Stomach (tissue), 19 donors: ENCODE data around the gene CDH19. TPM values are rescaled to one million over a fixed set of nuclear protein-coding genes. Genes with fewer than 3 reads are reported as not detected.

ENCODE experiments used
- DNase-seq, 2 donors: peaks; one replicate each; pipeline versions ENCODE4 v3.0.0 to v3.0.0-alpha.2; 2013 to 2019
- H3K27ac ChIP-seq, 5 donors: fragments of 200-600 bp in 4 of 5; sonication (generic) in 4 of 5; one replicate each; pipeline ENCODE4 v1.5.1; 2013 to 2019; ENCODE audit warnings: mild to moderate bottlenecking in 1 of 5, moderate library complexity in 1 of 5
- H3K27me3 ChIP-seq, 3 donors: fragments of 200-600 bp; sonication (generic); one replicate each; pipeline ENCODE4 v1.5.1; 2017 to 2019; ENCODE audit warnings: mixed run types in 1 of 3
- H3K36me3 ChIP-seq, 4 donors: fragments of 200-600 bp; sonication (generic); 1 replicate in 3 of 4; 2 replicates in 1 of 4; pipeline ENCODE4 v1.5.1; 2016 to 2019
- H3K4me1 ChIP-seq, 4 donors: fragments of 200-600 bp; sonication (generic); one replicate each; pipeline ENCODE4 v1.5.1; 2016 to 2019
- H3K4me3 ChIP-seq, 4 donors: fragments of 200-600 bp; sonication (generic) in 3 of 4; one replicate each; pipeline ENCODE4 v1.5.1; 2016 to 2019; ENCODE audit warnings: mild to moderate bottlenecking in 1 of 4
- H3K9me3 ChIP-seq, 4 donors: fragments of 200-600 bp; sonication (generic); one replicate each; pipeline ENCODE4 v1.5.1; 2016 to 2019
- CTCF ChIP-seq, 7 experiments: fragments of 450-650 bp in 4 of 7; fragments of 200-600 bp in 3 of 7; sonication (generic) in 3 of 7; IDR thresholded peaks; one replicate each; pipeline ENCODE4 v1.5.1; 2016 to 2019; ENCODE audit warnings: antibody characterized with exemption in 7 of 7, control low read depth in 2 of 7, mild to moderate bottlenecking in 1 of 7
- EP300 ChIP-seq: sonication (generic); formaldehyde crosslinking; IDR thresholded peaks from one replicate; pipeline ENCODE4 v1.6.1; 2017; ENCODE audit warnings: antibody characterized with exemption
- POLR2A ChIP-seq, 4 donors: fragments of 450-650 bp; IDR thresholded peaks; one replicate each; pipeline ENCODE4 v1.6.1; 2016; ENCODE audit warnings: antibody characterized with exemption in 4 of 4, control low read depth in 2 of 4, mild to moderate bottlenecking in 1 of 4, moderate library complexity in 1 of 4
- POLR2AphosphoS5 ChIP-seq, 3 donors: sonication (generic); formaldehyde crosslinking; IDR thresholded peaks; one replicate each; pipeline ENCODE4 v1.6.1; 2016; ENCODE audit warnings: antibody characterized with exemption in 3 of 3
- WGBS, 5 donors: extraction: QIAGEN DNeasy Blood & Tissue Kit in 3 of 5; methylation state at CpG; one replicate each; pipeline versions ENCODE4 v1.1.5 to v1.1.7; 2013 to 2018; 5-methylcytosine and 5-hydroxymethylcytosine counted together
- intact Hi-C: fragments of 100-400 bp; cut with DNase I; formaldehyde crosslinking; loops from one replicate; pipeline ENCODE4 v1.15.1; 2023; ENCODE audit warnings: low total_unique reads
- long read RNA-seq, 10 donors: transcript quantifications; one replicate each; lab custom pipeline, GENCODE V29; 2026
- polyA plus RNA-seq, 3 donors: library from polyadenylated mRNA; stranded (reverse); fragments of 200-250 nt; gene quantifications; one replicate each; pipeline ENCODE4 v1.2.3, GENCODE V29; 2013
- total RNA-seq, 5 donors: library from RNA; depleted of rRNA; stranded (reverse); fragments of >200 nt; gene quantifications; one replicate each; pipeline versions ENCODE4 v1.1.0 to v1.2.3, GENCODE V29; 2014 to 2016
- donor health status: healthy with polysubstance abuse.
- donor health status: Bipolar disorder and iron deficiency.
- donor health status: healthy.

Gene CDH19, protein sequence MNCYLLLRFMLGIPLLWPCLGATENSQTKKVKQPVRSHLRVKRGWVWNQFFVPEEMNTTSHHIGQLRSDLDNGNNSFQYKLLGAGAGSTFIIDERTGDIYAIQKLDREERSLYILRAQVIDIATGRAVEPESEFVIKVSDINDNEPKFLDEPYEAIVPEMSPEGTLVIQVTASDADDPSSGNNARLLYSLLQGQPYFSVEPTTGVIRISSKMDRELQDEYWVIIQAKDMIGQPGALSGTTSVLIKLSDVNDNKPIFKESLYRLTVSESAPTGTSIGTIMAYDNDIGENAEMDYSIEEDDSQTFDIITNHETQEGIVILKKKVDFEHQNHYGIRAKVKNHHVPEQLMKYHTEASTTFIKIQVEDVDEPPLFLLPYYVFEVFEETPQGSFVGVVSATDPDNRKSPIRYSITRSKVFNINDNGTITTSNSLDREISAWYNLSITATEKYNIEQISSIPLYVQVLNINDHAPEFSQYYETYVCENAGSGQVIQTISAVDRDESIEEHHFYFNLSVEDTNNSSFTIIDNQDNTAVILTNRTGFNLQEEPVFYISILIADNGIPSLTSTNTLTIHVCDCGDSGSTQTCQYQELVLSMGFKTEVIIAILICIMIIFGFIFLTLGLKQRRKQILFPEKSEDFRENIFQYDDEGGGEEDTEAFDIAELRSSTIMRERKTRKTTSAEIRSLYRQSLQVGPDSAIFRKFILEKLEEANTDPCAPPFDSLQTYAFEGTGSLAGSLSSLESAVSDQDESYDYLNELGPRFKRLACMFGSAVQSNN
- total RNA-seq (10 to 100 TPM in 4 of 5 donors, 1 to 10 TPM in 1; 2.9 to 52.5 (median 15.5) TPM), polyA plus RNA-seq (1 to 10 TPM in 1 of 3 donors, under 1 TPM in 2; 0.92 to 2.6 (median 0.93) TPM)
- long read RNA-seq, donor 1, result 0 reads
- long read RNA-seq, donor 2, result 0 reads
- long read RNA-seq, donor 3, result 0 reads
- long read RNA-seq, donor 4, result 0 reads
- long read RNA-seq, donor 5, full-length matches to known transcripts, result 1 of 1 reads
- long read RNA-seq, donor 5, partial matches to known transcripts, result 0 of 1 reads
- long read RNA-seq, donor 5, other reads (novel, unspliced or antisense), result 0 of 1 reads
- long read RNA-seq, donor 6, result 0 reads
- long read RNA-seq, donor 7, full-length matches to known transcripts, result 1 of 1 reads
- long read RNA-seq, donor 7, partial matches to known transcripts, result 0 of 1 reads
- long read RNA-seq, donor 7, other reads (novel, unspliced or antisense), result 0 of 1 reads
- long read RNA-seq, donor 8, result 0 reads
- long read RNA-seq, donor 9, result 0 reads
- long read RNA-seq, donor 10, result 0 reads

DNA sequence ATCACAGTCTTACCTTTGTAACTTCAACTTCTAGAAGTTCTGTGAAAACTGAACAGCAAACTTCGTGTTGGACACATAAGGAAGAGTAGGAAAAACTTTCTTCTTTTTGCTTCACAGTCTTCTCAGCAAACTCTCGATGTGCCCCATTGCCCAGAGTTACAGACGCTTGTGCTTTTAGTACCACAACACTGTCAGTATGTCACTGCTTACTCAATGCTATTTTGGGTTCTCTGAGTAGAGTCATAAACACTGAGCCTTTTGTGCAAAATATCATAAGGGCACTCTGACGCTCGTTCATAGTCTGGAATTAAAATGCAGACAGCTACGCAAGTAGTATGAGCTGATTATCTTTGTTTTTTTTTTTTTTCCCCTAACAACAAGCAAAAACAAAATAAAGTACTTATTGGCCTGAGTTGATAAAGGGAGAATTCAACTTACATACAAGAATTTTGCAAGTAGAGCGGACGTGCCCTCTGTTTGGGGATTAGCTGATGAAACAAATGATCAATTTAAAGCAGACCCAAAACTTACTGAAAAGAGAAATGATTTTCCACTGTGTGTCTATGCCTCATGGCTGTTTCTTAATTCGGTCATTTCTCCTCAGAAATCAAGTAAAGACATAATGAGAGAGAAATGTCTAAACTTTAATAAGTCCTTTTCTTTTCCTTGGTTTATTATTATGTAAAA, at the start of gene CDH19:
Gene CDH19, minus strand, starts transcription at position 150 of the 687 bp plus-strand sequence. CDS start 31,886 bp downstream, outside the sequence.
- peak in 1 of 2 donors; percentile 43 for DNase-seq
- H3K27ac ChIP-seq, result no peak within 1 kb of the TSS
- no peaks in the 10 kb centered on the region for H3K9me3 ChIP-seq
- no peaks in the 10 kb centered on the region for H3K27me3 ChIP-seq
- H3K4me3 ChIP-seq, result no peak within 1 kb of the TSS
- H3K4me1 ChIP-seq, result no peaks in the 10 kb centered on the region
- intact Hi-C loops, result no loop called here
- whole genome bisulfite sequencing, 5 donors, result 69 to 78% (median 76%) methylated on average over 9 of the region's 9 CpGs
- TF ChIP-seq POLR2A (IDR thresholded peaks at IDR 0.05), result no peak
- no peak for TF ChIP-seq CTCF (IDR thresholded peaks at IDR 0.05)
- no peak for TF ChIP-seq EP300
- TF ChIP-seq POLR2AphosphoS5 (IDR thresholded peaks at IDR 0.05), result peak; percentile 3 to 43 (median 36)
- H3K36me3 ChIP-seq, result no peaks in the 10 kb centered on the region

- Histone ChIP-seq H3K27me3 (no peaks in the 10 kb centered on the region), H3K4me1 (no peaks in the 10 kb centered on the region), H3K27ac (no peak overlapping the region), H3K4me3 (no peak overlapping the region), H3K36me3 (no peaks in the 10 kb centered on the region), H3K9me3 (no peaks in the 10 kb centered on the region)
- intact Hi-C loops, result no loop called here
- WGBS, 5 donors, result 83 to 93% (median 91%) methylated on average over 1 of the region's 1 CpG
- no peak for TF ChIP-seq POLR2AphosphoS5 (IDR thresholded peaks at IDR 0.05)
- no peak for TF ChIP-seq POLR2A (IDR thresholded peaks at IDR 0.05)
- TF ChIP-seq CTCF (IDR thresholded peaks at IDR 0.05), result no peak
- no peak for TF ChIP-seq EP300
- no peak for DNase-seq
Observed at GRCh38 chr18:66647671-66648070, 43.8 kb upstream of the CDH19 start.

GRCh38 chr18:66646609-66647008, 42.7 kb upstream of the CDH19 start:
- no peak overlapping the region for H3K27ac ChIP-seq
- no peaks in the 10 kb centered on the region for H3K4me1 ChIP-seq
- H3K36me3 ChIP-seq, result no peaks in the 10 kb centered on the region
- intact Hi-C loops, result no loop called here
- TF ChIP-seq CTCF (IDR thresholded peaks at IDR 0.05), result no peak
- no peaks in the 10 kb centered on the region for H3K27me3 ChIP-seq
- 90 to 100% (median 98%) methylated on average over 2 of the region's 2 CpGs for WGBS, 5 donors
- DNase-seq, result no peak
- H3K4me3 ChIP-seq, result no peak overlapping the region
- H3K9me3 ChIP-seq, result no peaks in the 10 kb centered on the region
